Urothelium cell line (cell line): ENCODE data around the gene SIN3A.
"Not testable (repeated sequence)": the region's sequence is repeated elsewhere in the genome, so short reads cannot be mapped to it uniquely, and the experiment has no call there.

Source experiments
- DNase-seq: peaks from one replicate; pipeline ENCODE4 v3.0.0; 2011; ENCODE audit warnings: low spot score, mixed read lengths
- FAIRE-seq: peaks from 2 replicates; lab custom pipeline; 2011; peaks lifted over from hg19 to GRCh38; lab: Jason Lieb, UNC

Gene SIN3A

DNA sequence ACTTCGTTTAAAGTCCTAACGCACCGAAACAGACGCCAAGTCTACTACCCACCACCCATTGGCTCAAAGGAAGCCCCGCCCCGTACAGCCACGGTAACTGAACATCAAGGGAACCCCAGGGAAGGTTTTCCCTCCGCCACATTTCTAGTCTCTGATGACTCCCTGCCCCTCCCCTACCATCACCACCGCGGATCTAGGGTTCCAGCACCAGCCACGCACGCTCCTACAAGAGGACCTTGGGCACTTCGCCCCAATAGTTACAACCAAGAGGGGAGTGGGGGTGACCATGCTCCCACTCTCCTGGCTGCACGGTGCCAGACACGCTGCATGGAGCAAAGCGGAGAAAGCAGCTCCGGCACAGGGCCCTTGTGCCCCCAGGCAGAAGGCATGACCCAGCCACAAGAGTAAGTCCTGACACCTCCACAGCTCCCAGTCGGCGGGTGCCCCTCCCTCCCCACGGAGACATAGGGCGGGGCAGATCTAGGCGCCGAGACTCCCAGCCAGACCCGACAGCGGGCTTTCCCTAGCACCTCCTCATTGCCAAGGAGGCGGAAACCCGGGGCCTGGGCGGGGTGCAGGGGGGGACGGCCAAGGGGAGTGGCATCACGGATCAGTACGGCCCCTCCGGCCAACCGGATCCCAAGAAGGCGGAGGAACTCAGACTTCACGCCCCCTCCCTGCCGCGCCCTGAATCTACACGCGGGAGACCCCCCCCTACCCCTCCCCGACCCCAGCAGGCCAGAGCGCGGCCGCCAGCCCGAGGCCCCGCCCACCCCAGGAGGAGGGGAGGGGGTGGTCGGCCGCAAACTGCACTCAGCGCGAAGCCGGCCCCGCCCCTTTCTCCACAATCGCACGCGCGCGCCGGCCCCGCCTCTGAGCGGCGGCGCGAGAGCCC is 936 bp downstream of the SIN3A start:
- DNase-seq = peak; percentile 92
- FAIRE-seq = peak; percentile 76

DNA sequence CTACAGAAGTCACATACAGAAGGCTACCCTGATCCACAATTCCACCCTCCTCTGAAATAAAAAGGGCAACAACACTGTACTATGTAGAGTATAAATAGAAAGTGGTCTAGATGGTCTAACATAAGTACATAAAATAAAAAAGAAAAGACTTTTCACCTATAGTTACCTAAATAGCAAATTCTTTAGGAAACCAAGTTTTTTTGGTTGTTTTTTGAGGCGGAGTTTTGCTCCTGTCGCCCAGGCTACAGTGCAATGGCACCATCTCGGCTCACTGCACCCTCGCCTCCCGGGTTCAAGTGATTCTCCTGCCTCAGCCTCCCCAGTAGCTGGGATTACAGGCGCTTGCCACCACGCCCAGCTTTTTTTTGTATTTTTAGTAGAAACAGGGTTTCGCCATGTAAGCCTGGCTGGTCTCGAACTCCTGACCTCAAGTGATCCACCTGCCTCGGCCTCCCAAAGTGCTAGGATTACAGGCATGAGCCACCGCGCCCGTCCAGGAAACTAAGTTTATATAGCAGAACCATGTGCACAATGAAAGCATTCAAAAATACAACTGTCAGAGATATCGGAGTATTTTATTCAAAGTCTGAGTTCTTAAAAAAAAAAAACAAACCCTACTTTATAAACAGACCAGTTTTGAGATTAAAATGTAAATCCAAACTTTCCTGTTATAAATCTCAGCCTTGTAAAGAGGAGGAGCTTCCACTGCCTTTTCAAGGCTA is 1.7 kb downstream of the SIN3A start:
- no peak for DNase-seq
- FAIRE-seq = no peak

DNA sequence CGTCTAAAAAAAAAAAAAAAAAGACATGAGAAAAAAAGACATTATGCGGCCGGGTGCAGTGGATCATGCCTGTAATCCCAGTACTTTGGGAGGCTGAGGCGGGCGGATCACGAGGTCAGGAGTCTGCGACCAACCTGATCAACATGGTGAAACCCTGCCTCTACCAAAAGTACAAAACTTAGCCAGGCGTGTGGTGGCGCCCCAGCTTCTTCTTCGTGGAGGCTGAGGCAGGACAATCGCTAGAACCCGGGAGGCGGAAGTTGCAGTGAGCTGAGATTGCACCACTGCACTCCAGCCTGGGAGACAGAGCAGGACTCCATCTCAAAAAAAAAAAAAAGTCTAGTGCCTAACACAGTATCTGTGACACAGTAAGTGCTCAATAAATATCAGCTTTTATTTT is 3.3 kb downstream of the SIN3A start:
- FAIRE-seq, DNase-seq: not testable (repeated sequence)

DNA sequence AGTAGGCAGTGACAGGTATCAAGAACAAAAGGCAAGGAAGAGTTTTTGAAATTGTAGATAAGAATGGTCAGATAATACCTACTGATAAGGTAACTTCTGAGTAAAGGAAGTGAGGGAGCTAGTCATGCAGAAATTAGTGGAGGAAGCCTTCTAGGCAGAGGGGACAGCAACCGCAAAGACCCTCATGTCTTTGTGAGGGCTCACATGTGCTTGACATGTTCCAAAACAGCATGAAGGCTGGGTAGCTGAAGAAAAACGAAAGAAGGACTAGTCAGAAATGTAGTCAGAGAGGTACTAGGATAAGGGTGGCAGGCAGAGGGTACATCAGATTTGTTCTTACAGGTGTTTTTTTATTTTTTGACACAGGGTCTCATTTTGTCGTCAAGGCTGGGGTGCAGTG is 5.3 kb downstream of the SIN3A start:
- FAIRE-seq (no peak), DNase-seq (no peak)

DNA sequence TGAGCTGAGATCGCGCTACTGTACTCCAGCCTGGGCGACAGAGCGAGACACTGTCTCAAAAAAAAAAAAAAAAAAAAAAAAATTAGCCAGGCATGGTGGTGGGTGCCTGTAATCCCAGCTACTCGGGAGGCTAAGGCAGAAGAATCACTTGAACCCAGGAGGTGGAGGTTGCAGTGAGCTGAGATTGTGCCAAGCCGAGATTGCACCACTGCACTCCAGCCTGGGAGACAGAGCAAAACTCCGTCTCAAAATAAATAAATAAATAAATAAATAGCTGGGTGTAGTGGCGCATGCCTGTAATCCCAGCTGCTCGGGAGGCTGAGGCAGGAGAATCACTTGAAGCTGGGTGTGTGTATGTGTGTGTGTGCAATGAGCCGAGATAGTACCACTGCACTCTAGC is 6.2 kb downstream of the SIN3A start:
- FAIRE-seq = not testable (repeated sequence)

DNA sequence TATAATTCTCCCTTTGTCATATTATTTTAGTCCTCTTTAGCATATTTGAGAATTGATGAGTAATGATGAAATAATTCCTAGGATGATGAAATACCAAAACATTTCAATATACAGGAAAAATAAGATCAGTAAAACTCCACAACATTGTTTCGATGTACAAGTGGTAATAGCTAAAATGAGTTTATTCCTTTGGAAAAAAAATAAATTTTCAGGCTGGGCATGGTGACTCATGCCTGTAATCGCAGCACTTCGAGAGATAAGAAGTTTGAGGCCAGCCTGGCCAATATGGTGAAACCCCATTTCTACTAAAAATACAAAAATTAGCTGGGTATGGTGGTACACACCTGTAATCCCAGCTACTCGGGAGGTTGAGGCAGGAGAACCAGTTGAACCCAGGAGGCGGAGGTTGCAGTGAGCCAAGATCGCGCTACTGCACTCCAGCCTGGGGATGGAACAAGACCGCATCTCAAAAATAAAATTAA is 7.5 kb downstream of the SIN3A start:
- DNase-seq, FAIRE-seq: not testable (repeated sequence)

More for the DNA sequence above, 6.2 kb downstream of the SIN3A start:
- not testable (repeated sequence) for DNase-seq

DNA sequence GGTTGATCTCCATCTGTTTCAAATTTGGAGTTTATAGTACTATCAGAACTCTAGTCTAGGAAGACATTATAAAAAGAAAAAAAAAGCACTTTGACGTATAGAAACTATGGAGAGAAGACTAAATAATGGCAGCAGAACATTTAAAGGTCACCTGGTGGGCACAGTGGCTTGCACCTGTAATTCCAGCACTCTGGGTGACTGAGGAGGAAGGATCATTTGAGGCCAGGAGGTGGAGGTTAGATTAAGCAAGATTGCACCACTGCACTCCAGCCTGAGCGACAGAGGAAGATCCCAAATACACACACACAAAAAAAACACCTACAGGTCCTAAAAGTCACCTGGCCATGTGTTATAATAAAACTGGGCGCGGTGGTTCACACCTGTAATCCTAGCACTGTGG is 13.8 kb downstream of the SIN3A start:
- FAIRE-seq (no peak), DNase-seq (no peak)

DNA sequence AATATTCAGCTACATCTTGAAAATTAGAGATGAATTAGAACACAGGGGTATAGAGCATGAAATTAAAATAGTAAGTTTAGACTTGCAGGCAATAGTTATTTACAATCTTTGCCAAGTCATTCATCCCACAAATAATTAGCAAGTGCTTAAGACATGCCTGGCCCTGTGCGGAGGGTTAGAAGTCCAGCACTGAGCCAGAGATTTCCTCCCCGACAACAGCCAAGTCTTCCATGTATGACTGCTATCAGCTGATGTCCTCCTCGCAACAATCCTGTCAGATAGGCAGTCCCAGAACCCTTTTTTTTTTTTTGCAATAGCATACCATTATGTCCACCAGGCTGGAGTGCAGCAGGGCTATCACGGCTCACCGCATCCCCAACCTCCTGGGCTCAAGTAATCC is 14.6 kb downstream of the SIN3A start:
- FAIRE-seq (no peak), DNase-seq (no peak)

DNA sequence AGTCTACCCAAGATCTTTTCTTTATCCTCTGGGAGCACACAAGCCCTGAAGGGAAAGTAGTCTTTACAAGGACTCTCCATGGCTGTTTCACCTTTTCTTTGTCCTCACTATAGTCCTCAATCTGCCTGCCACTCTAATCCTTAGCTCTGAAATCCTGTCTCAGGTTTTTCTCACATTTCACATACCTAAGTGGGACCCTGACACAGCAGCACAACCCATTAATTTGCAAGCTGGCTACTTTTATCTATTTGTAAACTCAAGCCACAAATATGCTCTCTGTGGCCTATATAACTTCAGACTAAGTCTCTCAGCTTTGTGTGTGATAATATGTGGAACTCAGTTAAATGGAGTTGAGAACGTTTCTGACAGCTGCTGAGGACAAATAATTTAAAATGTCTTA is 19.8 kb downstream of the SIN3A start:
- FAIRE-seq (no peak), DNase-seq (no peak)

DNA sequence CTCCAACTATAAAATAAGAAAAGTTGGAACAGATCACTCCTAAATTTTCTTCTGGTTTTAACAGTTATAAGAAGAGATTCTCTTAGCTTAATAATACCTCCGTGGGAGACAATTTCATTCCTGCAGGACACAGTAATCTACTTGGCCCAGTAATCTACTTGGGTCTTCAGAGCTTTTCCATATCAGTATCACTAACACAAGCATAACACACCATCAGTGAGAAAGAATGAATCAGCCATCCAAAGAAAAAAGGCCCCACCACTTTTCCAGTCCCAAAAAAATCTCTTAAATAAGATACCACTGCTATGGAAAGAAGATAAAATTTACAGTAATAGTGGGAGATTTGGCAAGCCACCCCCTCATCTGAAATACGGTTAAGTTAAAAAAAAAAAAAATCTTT is 20.2 kb downstream of the SIN3A start:
- DNase-seq = no peak
- FAIRE-seq = no peak

DNA sequence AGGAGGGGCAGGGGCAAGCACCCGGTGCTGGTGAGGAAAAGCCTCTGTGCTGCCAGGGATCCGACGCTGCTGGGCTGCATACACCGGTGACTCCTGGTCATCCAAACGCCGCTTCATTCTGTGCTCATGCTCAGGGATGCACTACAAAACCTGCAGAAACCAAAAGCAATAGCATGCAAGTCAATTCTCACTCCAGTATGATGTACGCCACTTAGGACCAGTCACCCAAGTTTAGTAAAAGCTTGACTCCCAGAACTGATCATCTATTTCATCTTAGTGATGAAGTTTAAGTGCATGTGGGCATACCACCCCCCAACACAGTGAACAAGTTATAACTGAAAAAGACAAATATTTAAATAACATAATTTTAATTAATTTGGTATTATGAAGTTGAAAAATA is 21.2 kb downstream of the SIN3A start:
- DNase-seq (no peak), FAIRE-seq (no peak)

DNA sequence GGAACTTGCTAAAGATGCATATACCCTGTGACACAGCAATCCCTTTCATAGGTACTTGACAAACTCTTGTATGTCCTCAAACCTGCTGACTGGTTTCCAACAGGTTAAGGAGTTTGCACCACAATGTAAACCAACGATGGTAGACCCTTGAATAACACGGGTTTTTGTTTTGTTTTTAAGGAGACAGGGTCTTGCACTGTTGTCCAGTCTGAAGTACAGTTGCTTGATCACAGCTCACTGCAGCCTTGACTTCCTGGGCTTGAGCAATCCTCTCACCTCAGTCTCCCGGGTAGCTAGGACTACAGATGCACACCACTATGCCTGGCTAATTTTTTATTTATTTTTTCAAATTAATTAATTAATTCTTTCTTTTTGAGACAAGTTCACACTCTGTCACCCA is 23.3 kb downstream of the SIN3A start:
- no peak for DNase-seq
- FAIRE-seq = no peak

DNA sequence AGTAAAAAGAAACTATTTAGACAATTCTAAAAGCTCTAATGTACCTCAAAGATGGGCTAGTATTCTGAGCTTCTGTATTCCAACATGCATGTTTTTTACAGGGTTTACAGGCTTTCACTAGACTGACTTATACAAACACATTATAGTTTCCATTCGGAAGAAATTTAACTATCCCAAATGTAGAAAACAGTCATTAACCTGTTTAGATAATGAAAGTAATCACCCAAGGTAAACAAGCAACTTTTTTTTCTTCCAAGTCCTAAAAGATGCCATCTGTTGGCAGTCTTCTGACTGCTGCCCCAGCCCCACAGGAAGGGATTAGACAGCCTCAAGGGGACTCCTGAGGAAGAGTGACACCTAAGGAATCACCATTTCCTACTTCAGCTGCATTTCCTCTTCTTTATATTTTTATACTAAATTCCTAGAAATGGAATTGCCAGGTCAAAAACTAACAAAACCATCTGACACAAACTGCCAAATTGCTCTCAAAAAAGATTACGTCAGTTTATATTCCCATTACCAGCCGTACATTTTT is 25.5 kb downstream of the SIN3A start:
- FAIRE-seq (no peak), DNase-seq (no peak)

DNA sequence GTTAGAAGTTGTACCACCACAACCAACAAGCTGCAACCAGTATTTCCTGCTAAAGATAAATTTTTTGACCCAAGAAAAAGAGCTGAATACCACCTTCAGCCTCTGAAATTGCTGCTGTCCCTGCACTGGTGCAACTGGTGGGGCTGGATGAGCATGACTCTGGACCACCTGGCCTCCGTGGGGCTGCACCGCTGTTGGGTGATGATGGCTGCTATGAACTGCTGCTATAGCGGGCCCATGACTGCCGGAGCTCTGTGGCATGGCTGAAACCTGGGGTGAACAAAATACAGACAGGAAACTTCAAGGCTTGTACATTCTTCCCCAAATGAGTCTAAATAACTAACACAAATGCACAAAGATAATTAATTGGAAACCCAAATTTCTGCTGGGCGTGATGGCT is 28.9 kb downstream of the SIN3A start:
- DNase-seq (no peak), FAIRE-seq (no peak)

DNA sequence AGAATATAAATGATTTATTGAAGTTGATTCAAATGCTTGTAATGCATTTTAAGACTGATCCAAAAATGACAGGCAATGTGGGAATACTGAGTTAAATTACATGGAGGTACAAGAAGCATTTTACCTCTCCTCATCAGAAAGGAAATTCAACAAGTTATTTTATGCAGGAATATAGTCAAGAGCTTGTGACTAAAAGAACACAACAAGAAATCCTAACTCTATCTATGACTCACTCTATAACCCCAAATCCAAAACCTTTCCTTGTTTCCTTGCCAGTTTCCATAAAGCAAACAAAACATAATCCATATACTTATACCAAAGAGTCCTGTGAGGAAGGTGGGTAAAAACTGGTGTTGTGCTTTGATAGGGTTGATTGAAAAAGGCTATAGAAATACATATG is 30.8 kb downstream of the SIN3A start:
- DNase-seq (no peak), FAIRE-seq (no peak)

DNA sequence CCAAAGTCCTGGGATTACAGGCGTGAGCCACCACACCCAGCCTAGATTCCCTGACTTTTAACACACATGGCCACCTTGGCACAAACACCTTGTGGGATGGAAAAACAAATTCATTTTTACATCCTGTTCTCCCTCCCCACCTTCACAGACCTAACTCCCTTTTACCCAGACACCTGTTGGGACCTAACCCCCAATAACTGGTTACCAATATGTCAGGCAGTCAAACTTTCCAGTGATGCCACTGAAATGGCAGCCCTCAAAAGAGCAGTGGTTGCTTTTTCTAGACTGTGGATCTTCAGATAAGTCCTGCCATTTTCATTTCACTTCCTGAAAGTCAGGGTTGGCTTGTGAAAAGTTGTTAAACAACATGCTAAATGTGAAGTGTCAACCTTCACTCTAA is 34.9 kb downstream of the SIN3A start:
- FAIRE-seq = no peak
- DNase-seq = no peak

DNA sequence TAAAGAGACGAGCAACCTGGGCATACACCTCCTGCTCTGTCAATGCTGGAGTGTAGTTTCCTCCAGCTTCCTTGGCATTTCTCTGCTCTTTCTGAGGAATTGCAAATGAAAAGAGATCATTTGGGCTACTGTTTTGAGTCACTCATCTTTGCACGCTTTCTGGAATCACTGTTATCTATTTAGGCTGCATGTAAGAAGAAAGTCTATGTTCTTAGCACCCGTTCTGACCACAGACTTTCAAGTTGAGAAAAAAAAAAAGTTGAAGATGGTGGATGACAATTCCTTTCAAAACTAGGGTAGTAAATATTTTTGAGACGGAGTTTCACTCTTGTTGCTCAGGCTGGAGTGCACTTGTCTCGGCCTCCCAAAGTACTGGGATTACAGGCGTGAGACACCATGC is 41.3 kb downstream of the SIN3A start:
- DNase-seq (no peak), FAIRE-seq (no peak)

DNA sequence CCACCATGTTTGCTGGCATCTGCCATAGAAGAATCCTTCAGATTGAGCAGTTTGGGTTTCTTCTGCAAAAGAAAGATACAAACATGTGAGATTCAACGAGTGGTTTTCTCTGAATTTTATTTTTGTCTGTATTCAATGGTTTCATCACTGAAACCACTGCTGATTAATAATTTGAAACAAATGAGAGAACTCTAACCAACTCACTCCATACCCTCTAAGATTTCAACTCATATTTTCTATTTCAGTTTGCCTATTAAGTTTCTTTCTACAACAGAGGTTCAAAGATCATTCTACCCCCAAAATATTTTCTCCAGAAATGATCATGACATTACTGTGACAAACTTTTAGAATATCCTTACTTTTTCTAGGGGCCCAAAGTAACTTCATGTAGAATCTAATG is 44.4 kb downstream of the SIN3A start:
- no peak for FAIRE-seq
- no peak for DNase-seq

DNA sequence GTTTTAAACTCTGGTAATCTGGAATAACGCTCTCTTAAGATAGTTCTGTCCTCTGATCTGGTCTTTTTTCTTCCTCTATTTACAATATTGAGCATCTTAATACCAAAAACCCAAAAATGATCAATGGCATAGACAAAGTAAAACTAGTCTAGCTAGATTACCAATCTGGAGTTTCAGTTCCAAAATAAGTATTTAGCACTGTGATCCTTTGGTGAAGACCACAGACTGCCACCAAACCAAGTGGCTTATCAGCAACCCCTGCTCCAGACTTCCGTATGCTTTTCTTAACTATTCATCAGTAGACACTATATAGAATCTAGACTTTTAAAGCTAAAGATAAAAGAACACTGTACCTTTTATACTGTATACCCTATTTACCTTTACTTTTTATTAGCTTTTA is 47.6 kb downstream of the SIN3A start:
- DNase-seq = no peak
- FAIRE-seq = no peak

DNA sequence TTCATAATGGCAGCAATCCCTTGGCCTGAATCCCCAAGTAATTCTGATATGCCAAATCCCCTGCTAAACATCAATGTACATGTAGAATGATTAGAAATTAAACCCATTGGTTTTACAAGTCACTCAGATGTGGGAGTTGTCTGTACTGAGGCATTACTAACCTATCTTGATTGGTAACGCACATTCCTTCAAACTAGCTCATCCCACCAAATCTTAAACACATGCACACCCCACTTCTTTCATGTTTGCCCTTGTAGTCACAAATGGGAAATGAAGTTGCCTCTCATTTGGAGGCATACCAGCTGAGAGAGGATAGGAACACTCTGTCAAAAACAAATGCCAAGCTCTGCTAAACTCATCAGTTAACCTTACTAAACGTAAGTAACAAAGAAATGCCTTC is 54.0 kb downstream of the SIN3A start:
- DNase-seq (no peak), FAIRE-seq (no peak)

DNA sequence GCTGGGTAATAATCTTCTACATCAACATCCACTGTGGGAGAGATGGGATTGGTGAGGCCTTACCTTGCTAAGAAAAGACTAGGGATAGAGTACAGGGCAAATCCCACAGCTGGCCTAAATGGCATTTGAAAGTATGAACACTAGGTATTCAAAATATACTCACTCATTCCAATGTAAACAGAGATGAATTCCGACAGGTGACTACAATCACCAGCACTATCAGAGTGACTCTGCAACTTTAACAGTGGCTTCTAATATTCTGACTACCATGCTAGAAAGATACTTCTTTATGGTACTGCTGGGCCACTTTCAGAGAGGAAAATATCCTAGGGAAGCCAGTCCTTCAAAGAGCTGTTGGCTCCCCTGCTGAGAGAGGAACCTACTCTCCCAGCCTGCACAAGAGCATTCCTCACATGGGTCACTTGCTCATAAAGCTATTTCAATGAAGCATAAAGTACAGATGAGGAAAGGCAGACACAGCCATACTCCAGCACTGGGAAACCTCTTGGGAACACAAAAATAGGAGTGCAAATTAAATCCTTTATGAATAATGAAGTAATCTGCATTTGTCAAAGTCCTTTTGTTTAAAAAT is 61.6 kb downstream of the SIN3A start:
- DNase-seq (no peak), FAIRE-seq (no peak)
